Upper lobe of left lung (tissue), 6 donors: ENCODE results near the gene DUT. TPM values are rescaled to one million over a fixed set of nuclear protein-coding genes. Genes with fewer than 3 reads are reported as not detected.

Experiments used
- ATAC-seq, 2 donors: fragments of 200-7000 bp; cut with Tn5 transposase; one replicate each; pipeline ENCODE4 v1.9.1; 2022; ENCODE audit warnings: mild to moderate bottlenecking in 2 of 2, moderate library complexity in 2 of 2; ENCODE audit not compliant: low FRiP score in 2 of 2
- DNase-seq, 2 donors: peaks; one replicate each; pipeline ENCODE4 v3.0.0-alpha.2; 2019 to 2020
- H3K27ac ChIP-seq, 4 donors: fragments of 200-600 bp; sonication (generic); one replicate each; pipeline ENCODE4 v1.5.1; 2016 to 2019
- H3K27me3 ChIP-seq, 4 donors: fragments of 200-600 bp; sonication (generic); one replicate each; pipeline ENCODE4 v1.5.1; 2017 to 2019
- H3K36me3 ChIP-seq, 4 donors: fragments of 200-600 bp; sonication (generic); one replicate each; pipeline ENCODE4 v1.5.1; 2016 to 2019
- H3K4me1 ChIP-seq, 4 donors: fragments of 200-600 bp; sonication (generic); one replicate each; pipeline ENCODE4 v1.5.1; 2018 to 2019
- H3K4me3 ChIP-seq, 4 donors: fragments of 200-600 bp; sonication (generic); one replicate each; pipeline ENCODE4 v1.5.1; 2017 to 2019; ENCODE audit warnings: mild to moderate bottlenecking in 2 of 4, moderate library complexity in 1 of 4
- H3K9me3 ChIP-seq, 4 donors: fragments of 200-600 bp; sonication (generic); one replicate each; pipeline ENCODE4 v1.5.1; 2018 to 2019
- EP300 ChIP-seq, 4 donors: sonication (generic); formaldehyde crosslinking; IDR thresholded peaks; one replicate each; pipeline ENCODE4 v1.5.1; 2017; ENCODE audit warnings: antibody characterized with exemption in 4 of 4, control low read depth in 2 of 4
- POLR2A ChIP-seq, 4 donors: fragments of 450-650 bp; IDR thresholded peaks; one replicate each; pipeline ENCODE4 v1.5.1; 2016 to 2017; ENCODE audit warnings: antibody characterized with exemption in 4 of 4, mild to moderate bottlenecking in 2 of 4
- POLR2AphosphoS5 ChIP-seq, 2 donors: sonication (generic); formaldehyde crosslinking; IDR thresholded peaks; one replicate each; pipeline ENCODE4 v1.5.1; 2017; ENCODE audit warnings: antibody characterized with exemption in 2 of 2
- WGBS, 2 donors: methylation state at CpG; one replicate each; pipeline ENCODE4 v1.1.5; 2017 to 2018; 5-methylcytosine and 5-hydroxymethylcytosine counted together
- total RNA-seq, 6 donors: library from RNA; depleted of rRNA in 4 of 6; stranded (reverse); fragments of >200 nt in 4 of 6; gene quantifications; one replicate each; pipeline versions ENCODE4 v1.1.0 to v1.2.1, GENCODE V29; 2016 to 2021
- TF ChIP-seq, protein P1 (sequence below), 6 experiments: fragments of 450-650 bp in 4 of 6; fragments of 200-600 bp in 2 of 6; sonication (generic) in 2 of 6; IDR thresholded peaks; one replicate each; pipeline ENCODE4 v1.5.1; 2016 to 2019; ENCODE audit warnings: antibody characterized with exemption in 6 of 6
- donor health status: DM: no; HTN: no; CAD: no; lungs with moderate emphysema.
- donor health status: DM: no; HTN: yes; CAD: no; lungs with severe emphysema.

The DUT gene
- total RNA-seq, 6 donors from 2014 or later: 29.3 to 87.5 (median 61.2) TPM

GRCh38 chr15:48285329-48286214 lies 45.7 kb upstream of the DUT start:
- Histone ChIP-seq H3K4me3 (no peak overlapping the region), H3K9me3 (no peaks in the 10 kb centered on the region), H3K27me3 (no peaks in the 10 kb centered on the region), H3K36me3 (no peaks in the 10 kb centered on the region), H3K27ac (no peak overlapping the region), H3K4me1 (peaks cover 0 to 8% (median 1%) of the 10 kb centered on the region in 4 donors)
- ATAC-seq (peak; percentile 77 to 88), DNase-seq (peak in 1 of 2 donors; percentile 23)
- TF ChIP-seq POLR2A (IDR thresholded peaks at IDR 0.05) (no peak), POLR2AphosphoS5 (IDR thresholded peaks at IDR 0.05) (no peak)
- TF ChIP-seq, protein P1, sequence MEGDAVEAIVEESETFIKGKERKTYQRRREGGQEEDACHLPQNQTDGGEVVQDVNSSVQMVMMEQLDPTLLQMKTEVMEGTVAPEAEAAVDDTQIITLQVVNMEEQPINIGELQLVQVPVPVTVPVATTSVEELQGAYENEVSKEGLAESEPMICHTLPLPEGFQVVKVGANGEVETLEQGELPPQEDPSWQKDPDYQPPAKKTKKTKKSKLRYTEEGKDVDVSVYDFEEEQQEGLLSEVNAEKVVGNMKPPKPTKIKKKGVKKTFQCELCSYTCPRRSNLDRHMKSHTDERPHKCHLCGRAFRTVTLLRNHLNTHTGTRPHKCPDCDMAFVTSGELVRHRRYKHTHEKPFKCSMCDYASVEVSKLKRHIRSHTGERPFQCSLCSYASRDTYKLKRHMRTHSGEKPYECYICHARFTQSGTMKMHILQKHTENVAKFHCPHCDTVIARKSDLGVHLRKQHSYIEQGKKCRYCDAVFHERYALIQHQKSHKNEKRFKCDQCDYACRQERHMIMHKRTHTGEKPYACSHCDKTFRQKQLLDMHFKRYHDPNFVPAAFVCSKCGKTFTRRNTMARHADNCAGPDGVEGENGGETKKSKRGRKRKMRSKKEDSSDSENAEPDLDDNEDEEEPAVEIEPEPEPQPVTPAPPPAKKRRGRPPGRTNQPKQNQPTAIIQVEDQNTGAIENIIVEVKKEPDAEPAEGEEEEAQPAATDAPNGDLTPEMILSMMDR (IDR thresholded peaks at IDR 0.05): peak; percentile 52 to 73 (median 64)
- WGBS, 2 donors: 22 to 30% methylated on average over 14 of the region's 14 CpGs

DNA sequence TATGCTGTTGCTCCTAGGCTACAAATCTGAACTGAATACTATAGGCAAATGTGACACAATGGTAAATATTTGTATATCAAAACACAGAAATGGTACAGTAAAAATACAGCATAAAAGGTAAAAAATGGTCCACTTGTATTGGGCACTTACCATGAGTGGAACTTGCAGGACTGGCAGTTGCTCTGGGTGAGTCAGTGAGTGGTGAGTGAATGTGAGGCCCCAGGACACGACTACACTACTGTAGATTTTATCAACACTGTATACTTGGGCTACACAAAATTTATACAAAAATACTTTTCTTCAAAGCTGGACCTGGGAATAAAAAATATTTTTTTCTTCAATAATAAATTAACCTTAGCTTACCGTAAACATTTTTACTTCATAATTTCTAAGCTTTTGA lies 41.6 kb upstream of the DUT start:
- Histone ChIP-seq H3K4me3 (no peak overlapping the region), H3K27me3 (no peaks in the 10 kb centered on the region), H3K27ac (no peak overlapping the region), H3K9me3 (no peaks in the 10 kb centered on the region), H3K36me3 (no peaks in the 10 kb centered on the region), H3K4me1 (peaks cover 0 to 8% (median 1%) of the 10 kb centered on the region in 4 donors)
- DNase-seq (no peak), ATAC-seq (no peak)
- TF ChIP-seq EP300 (IDR thresholded peaks at IDR 0.05) (no peak), POLR2AphosphoS5 (IDR thresholded peaks at IDR 0.05) (no peak), POLR2A (IDR thresholded peaks at IDR 0.05) (no peak)
- TF ChIP-seq, protein P1 (IDR thresholded peaks at IDR 0.05): no peak
- WGBS, 2 donors: 74 to 84% methylated on average over 2 of the region's 2 CpGs

DNA sequence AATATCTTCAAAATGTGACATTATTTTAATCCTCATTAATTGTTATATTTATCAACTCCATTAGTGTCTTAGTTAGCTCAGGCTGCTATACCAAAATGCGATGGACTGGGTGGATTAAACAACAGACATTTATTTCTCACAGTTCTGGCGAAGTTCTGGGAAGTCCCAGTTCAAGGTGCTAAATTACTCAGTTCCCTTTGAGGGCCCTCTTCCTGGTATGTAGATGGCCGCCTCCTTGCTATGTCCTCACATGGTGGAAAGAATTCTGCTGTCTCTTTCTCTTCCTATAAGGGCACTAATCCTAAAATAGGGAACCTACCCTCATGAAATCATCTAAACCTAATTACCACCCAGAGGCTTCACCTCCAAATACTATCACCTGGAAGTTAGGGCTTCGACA lies 38.8 kb upstream of the DUT start:
- Histone ChIP-seq H3K4me1 (no peaks in the 10 kb centered on the region), H3K9me3 (no peaks in the 10 kb centered on the region), H3K36me3 (no peaks in the 10 kb centered on the region), H3K27me3 (no peaks in the 10 kb centered on the region), H3K4me3 (no peak overlapping the region), H3K27ac (no peak overlapping the region)
- DNase-seq (no peak), ATAC-seq (no peak)
- no peak for TF ChIP-seq POLR2A (IDR thresholded peaks at IDR 0.05)
- no peak for TF ChIP-seq POLR2AphosphoS5 (IDR thresholded peaks at IDR 0.05)
- no peak for TF ChIP-seq EP300 (IDR thresholded peaks at IDR 0.05)
- TF ChIP-seq, protein P1 (IDR thresholded peaks at IDR 0.05): no peak
- 92 to 93% methylated on average over 4 of the region's 4 CpGs for WGBS, 2 donors

- WGBS, 2 donors: 86 to 96% methylated on average over 2 of the region's 2 CpGs
- H3K9me3 ChIP-seq: no peaks in the 10 kb centered on the region
- no peaks in the 10 kb centered on the region for H3K27me3 ChIP-seq
- DNase-seq (no peak), ATAC-seq (no peak)
- no peaks in the 10 kb centered on the region for H3K36me3 ChIP-seq
- no peak overlapping the region for H3K4me3 ChIP-seq
- H3K4me1 ChIP-seq: no peaks in the 10 kb centered on the region
- H3K27ac ChIP-seq: no peak overlapping the region
- TF ChIP-seq, protein P1 (IDR thresholded peaks at IDR 0.05): no peak
- TF ChIP-seq EP300 (IDR thresholded peaks at IDR 0.05): no peak
- no peak for TF ChIP-seq POLR2A (IDR thresholded peaks at IDR 0.05)
- TF ChIP-seq POLR2AphosphoS5 (IDR thresholded peaks at IDR 0.05): no peak
Measured at GRCh38 chr15:48297668-48298067, 33.6 kb upstream of the DUT start.
